HG03108 (cell line): ENCODE data around the gene SULT1C4.
"Not testable (repeated sequence)": the region's sequence is repeated elsewhere in the genome, so short reads cannot be mapped to it uniquely, and the experiment has no call there.

ENCODE experiments used
- ATAC-seq: cut with Tn5 transposase; IDR thresholded peaks from one replicate; pipeline ENCODE4 v1.9.1; 2021; ENCODE audit warnings: moderate library complexity; ENCODE audit not compliant: unreplicated experiment

Gene SULT1C4

GRCh38 chr2:108377815-108378630 is at the start of gene SULT1C4:
Gene SULT1C4 (plus strand): TSS chr2:108377954. CDS start chr2:108378338, 384 bp downstream.
- ATAC-seq = no peak

GRCh38 chr2:108329771-108330170 is 48.0 kb upstream of the SULT1C4 start:
- no peak for ATAC-seq

GRCh38 chr2:108330979-108331378 is 46.8 kb upstream of the SULT1C4 start:
- ATAC-seq = no peak

GRCh38 chr2:108345951-108346350 is 31.8 kb upstream of the SULT1C4 start:
- ATAC-seq = no peak

- no peak for ATAC-seq
Observed at GRCh38 chr2:108346827-108347226, 30.9 kb upstream of the SULT1C4 start.

GRCh38 chr2:108347786-108348185 is 30.0 kb upstream of the SULT1C4 start:
- no peak for ATAC-seq

GRCh38 chr2:108348816-108349570 is 28.8 kb upstream of the SULT1C4 start:
- ATAC-seq = no peak

GRCh38 chr2:108349571-108349928 is 28.2 kb upstream of the SULT1C4 start:
- ATAC-seq = no peak

- ATAC-seq = no peak
Observed at GRCh38 chr2:108351889-108352288, 25.9 kb upstream of the SULT1C4 start.

- ATAC-seq = no peak
Observed at GRCh38 chr2:108354136-108354535, 23.6 kb upstream of the SULT1C4 start.

GRCh38 chr2:108355906-108356734 is 21.6 kb upstream of the SULT1C4 start:
- ATAC-seq = no peak

GRCh38 chr2:108359336-108359735 is 18.4 kb upstream of the SULT1C4 start:
- not testable (repeated sequence) for ATAC-seq

- no peak for ATAC-seq
Observed at GRCh38 chr2:108360776-108361468, 16.8 kb upstream of the SULT1C4 start.

GRCh38 chr2:108363024-108363907 is 14.5 kb upstream of the SULT1C4 start:
- ATAC-seq = no peak

GRCh38 chr2:108363908-108364225 is 13.9 kb upstream of the SULT1C4 start:
- ATAC-seq = no peak

GRCh38 chr2:108364676-108365297 is 13.0 kb upstream of the SULT1C4 start:
- no peak for ATAC-seq

- ATAC-seq = no peak
Observed at GRCh38 chr2:108365656-108366055, 12.1 kb upstream of the SULT1C4 start.

- no peak for ATAC-seq
Observed at GRCh38 chr2:108367014-108367413, 10.7 kb upstream of the SULT1C4 start.

- ATAC-seq = no peak
Observed at GRCh38 chr2:108367561-108368175, 10.1 kb upstream of the SULT1C4 start.
